Measurements from ENCODE around the gene DDHD1. TPM values are rescaled to one million over a fixed set of nuclear protein-coding genes. Genes with fewer than 3 reads are reported as not detected.

DDHD1 gene
- total RNA-seq, 1 experiment from 2014 or later: 15.7 TPM

- Histone ChIP-seq H3K79me1 (ENCODE audit: insufficient read depth, low read depth, low read length, poor library complexity, severe bottlenecking) (no peaks in the 10 kb centered on the region), H4K5ac (ENCODE audit: insufficient read length, low read depth, low read length) (no peak overlapping the region), H2BK20ac (ENCODE audit: low read depth, low read length, poor library complexity, severe bottlenecking) (no peak overlapping the region), H3T11ph (ENCODE audit: low read length) (no peak overlapping the region), H3K27ac (ENCODE audit: insufficient read length, low read depth, low read length) (no peak overlapping the region), H2BK5ac (ENCODE audit: insufficient read length, low read length) (no peak overlapping the region), H3K27me3 (ENCODE audit: insufficient read depth, low read length) (no peaks in the 10 kb centered on the region), H3K56ac (ENCODE audit: insufficient read length, low read depth, low read length) (no peak overlapping the region), H3K79me2 (ENCODE audit: insufficient read depth, low read length) (no peaks in the 10 kb centered on the region), H2AFZ (ENCODE audit: low read length) (no peak overlapping the region), H3K23ac (ENCODE audit: insufficient read length, low read depth, low read length) (no peak overlapping the region), H3K4ac (ENCODE audit: low read depth, low read length) (no peak overlapping the region), H3K4me2 (ENCODE audit: insufficient read depth, insufficient read length, low read length) (no peak overlapping the region), H4K8ac (replicated peaks; ENCODE audit: insufficient read length, low read depth, low read length) (no peak overlapping the region), H3K4me1 (ENCODE audit: insufficient read depth, low read length) (no peaks in the 10 kb centered on the region), H3K9ac (ENCODE audit: extremely low read depth, insufficient read length, low read length) (no peak overlapping the region), H3K18ac (ENCODE audit: insufficient read length, low read depth, low read length) (no peak overlapping the region), H3K14ac (ENCODE audit: insufficient read depth, low read length) (no peak overlapping the region), H4K91ac (ENCODE audit: insufficient read length, low read depth, low read length) (no peak overlapping the region), H3K23me2 (ENCODE audit: insufficient read length, low read depth, low read length, poor library complexity, severe bottlenecking) (no peaks in the 10 kb centered on the region), H2BK15ac (ENCODE audit: low read depth, low read length) (no peak overlapping the region), H4K20me1 (ENCODE audit: control insufficient read depth, insufficient read depth, insufficient read length) (no peaks in the 10 kb centered on the region), H3K9me3 (ENCODE audit: control insufficient read depth, low read depth, low read length) (no peaks in the 10 kb centered on the region), H2BK120ac (ENCODE audit: low read depth, low read length, poor library complexity, severe bottlenecking) (no peak overlapping the region), H2BK12ac (ENCODE audit: insufficient read length, low read depth, low read length) (no peak overlapping the region), H2AK5ac (ENCODE audit: insufficient read length, low read length) (no peak overlapping the region)
- H3K27me3 Mint-ChIP-seq (ENCODE audit: low read depth): no peaks in the 10 kb centered on the region
- H3K4me1 Mint-ChIP-seq: no peaks in the 10 kb centered on the region
- TF ChIP-seq, protein P1, sequence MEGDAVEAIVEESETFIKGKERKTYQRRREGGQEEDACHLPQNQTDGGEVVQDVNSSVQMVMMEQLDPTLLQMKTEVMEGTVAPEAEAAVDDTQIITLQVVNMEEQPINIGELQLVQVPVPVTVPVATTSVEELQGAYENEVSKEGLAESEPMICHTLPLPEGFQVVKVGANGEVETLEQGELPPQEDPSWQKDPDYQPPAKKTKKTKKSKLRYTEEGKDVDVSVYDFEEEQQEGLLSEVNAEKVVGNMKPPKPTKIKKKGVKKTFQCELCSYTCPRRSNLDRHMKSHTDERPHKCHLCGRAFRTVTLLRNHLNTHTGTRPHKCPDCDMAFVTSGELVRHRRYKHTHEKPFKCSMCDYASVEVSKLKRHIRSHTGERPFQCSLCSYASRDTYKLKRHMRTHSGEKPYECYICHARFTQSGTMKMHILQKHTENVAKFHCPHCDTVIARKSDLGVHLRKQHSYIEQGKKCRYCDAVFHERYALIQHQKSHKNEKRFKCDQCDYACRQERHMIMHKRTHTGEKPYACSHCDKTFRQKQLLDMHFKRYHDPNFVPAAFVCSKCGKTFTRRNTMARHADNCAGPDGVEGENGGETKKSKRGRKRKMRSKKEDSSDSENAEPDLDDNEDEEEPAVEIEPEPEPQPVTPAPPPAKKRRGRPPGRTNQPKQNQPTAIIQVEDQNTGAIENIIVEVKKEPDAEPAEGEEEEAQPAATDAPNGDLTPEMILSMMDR (conservative IDR thresholded peaks at IDR 0.05): no peak
- no peak for DNase-seq
- no peaks in the 10 kb centered on the region for H3K9me3 Mint-ChIP-seq
- no peak overlapping the region for H3K4me3 Mint-ChIP-seq
- no CpG with 5 or more reads among the region's 2 CpGs for WGBS (ENCODE audit: extremely low coverage, insufficient read length, low lambda C conversion rate)
- H3K27ac Mint-ChIP-seq: no peak overlapping the region
- H3K36me3 Mint-ChIP-seq (ENCODE audit: insufficient read depth in 1 of 3, low read depth in 3 of 3): peaks cover 0 to 12% (median 5%) of the 10 kb centered on the region in 3 experiments; a peak in 5 of 7 replicates
These were observed 104.5 kb downstream of the DDHD1 start for GRCh38 chr14:53048631-53049030.
